Measurements from ENCODE around the gene RUBCN. TPM values are rescaled to one million over a fixed set of nuclear protein-coding genes. Genes with fewer than 3 reads are reported as not detected.
A peak's percentile ranks its signal among the peaks of the same experiment; 100 is the strongest.
"Not testable (repeated sequence)": the region's sequence is repeated elsewhere in the genome, so short reads cannot be mapped to it uniquely, and the experiment has no call there.

RUBCN gene
- total and polyA plus RNA-seq, 5 donors, result 13.4 to 21.1 (median 18.9) TPM

GRCh38 chr3:197666221-197666842 is 70.4 kb downstream of the RUBCN start:
- WGBS, result 59% methylated on average over 21 of the region's 26 CpGs
- H3K27ac ChIP-seq (ENCODE audit: low read length); H3K4me1 ChIP-seq (ENCODE audit: control insufficient read depth, insufficient read depth, low read length); H3K4me3 ChIP-seq (ENCODE audit: low read length); H3K9me3 ChIP-seq (ENCODE audit: control insufficient read depth, low read length); H3K27me3 ChIP-seq (ENCODE audit: control insufficient read depth, insufficient read depth); intact Hi-C loops (cut with DNase I): not testable (repeated sequence)
- peak in 1 of 3 donors; percentile 43 for DNase-seq
- ATAC-seq, result peak; percentile 15 to 41

- H3K27me3 ChIP-seq (ENCODE audit: control insufficient read depth, insufficient read depth); intact Hi-C loops (cut with DNase I); H3K4me3 ChIP-seq (ENCODE audit: low read length); H3K4me1 ChIP-seq (ENCODE audit: control insufficient read depth, insufficient read depth, low read length); H3K27ac ChIP-seq (ENCODE audit: low read length); H3K9me3 ChIP-seq (ENCODE audit: control insufficient read depth, low read length); DNase-seq: not testable (repeated sequence)
- peak; percentile 4 to 10 for ATAC-seq
- no CpG with 5 or more reads among the region's 15 CpGs for WGBS
Observed at GRCh38 chr3:197665549-197665948, 71.2 kb downstream of the RUBCN start.

GRCh38 chr3:197665142-197665491 is 71.6 kb downstream of the RUBCN start:
- peak overlapping the region; percentile 45 for H3K4me3 ChIP-seq (ENCODE audit: low read length)
- DNase-seq; H3K4me1 ChIP-seq (ENCODE audit: control insufficient read depth, insufficient read depth, low read length); intact Hi-C loops (cut with DNase I); H3K27me3 ChIP-seq (ENCODE audit: control insufficient read depth, insufficient read depth); H3K27ac ChIP-seq (ENCODE audit: low read length); H3K9me3 ChIP-seq (ENCODE audit: control insufficient read depth, low read length): not testable (repeated sequence)
- peak; percentile 89 for ATAC-seq
- 0% methylated on average over 5 of the region's 32 CpGs for WGBS

GRCh38 chr3:197664414-197665141 is 72.1 kb downstream of the RUBCN start:
- ATAC-seq (peak; percentile 47 to 49), DNase-seq (peak in 2 of 3 donors; percentile 51 to 57)
- H3K9me3 ChIP-seq (ENCODE audit: control insufficient read depth, low read length); H3K4me1 ChIP-seq (ENCODE audit: control insufficient read depth, insufficient read depth, low read length); H3K27ac ChIP-seq (ENCODE audit: low read length); H3K27me3 ChIP-seq (ENCODE audit: control insufficient read depth, insufficient read depth); intact Hi-C loops (cut with DNase I): not testable (repeated sequence)
- peak overlapping the region; percentile 45 for H3K4me3 ChIP-seq (ENCODE audit: low read length)
- WGBS, result under 1% methylated on average over 27 of the region's 29 CpGs

- ATAC-seq; intact Hi-C loops (cut with DNase I); H3K9me3 ChIP-seq (ENCODE audit: control insufficient read depth, low read length); H3K27ac ChIP-seq (ENCODE audit: low read length); H3K27me3 ChIP-seq (ENCODE audit: control insufficient read depth, insufficient read depth); H3K4me1 ChIP-seq (ENCODE audit: control insufficient read depth, insufficient read depth, low read length); H3K4me3 ChIP-seq (ENCODE audit: low read length); DNase-seq: not testable (repeated sequence)
- WGBS, result 87% methylated on average over 20 of the region's 25 CpGs
Observed at GRCh38 chr3:197663367-197664140, 73.2 kb downstream of the RUBCN start.

- H3K9me3 ChIP-seq (ENCODE audit: control insufficient read depth, low read length); H3K4me3 ChIP-seq (ENCODE audit: low read length); H3K27me3 ChIP-seq (ENCODE audit: control insufficient read depth, insufficient read depth); H3K27ac ChIP-seq (ENCODE audit: low read length); intact Hi-C loops (cut with DNase I); ATAC-seq; DNase-seq; H3K4me1 ChIP-seq (ENCODE audit: control insufficient read depth, insufficient read depth, low read length): not testable (repeated sequence)
- 71% methylated on average over 6 of the region's 6 CpGs for WGBS
Observed at GRCh38 chr3:197662352-197662751, 74.4 kb downstream of the RUBCN start.

GRCh38 chr3:197661874-197662273 is 74.8 kb downstream of the RUBCN start:
- intact Hi-C loops (cut with DNase I); H3K4me1 ChIP-seq (ENCODE audit: control insufficient read depth, insufficient read depth, low read length); ATAC-seq; H3K27ac ChIP-seq (ENCODE audit: low read length); H3K9me3 ChIP-seq (ENCODE audit: control insufficient read depth, low read length); DNase-seq; H3K27me3 ChIP-seq (ENCODE audit: control insufficient read depth, insufficient read depth); H3K4me3 ChIP-seq (ENCODE audit: low read length): not testable (repeated sequence)
- 79% methylated on average over 15 of the region's 15 CpGs for WGBS

- H3K4me1 ChIP-seq (ENCODE audit: control insufficient read depth, insufficient read depth, low read length); ATAC-seq; H3K27me3 ChIP-seq (ENCODE audit: control insufficient read depth, insufficient read depth); H3K9me3 ChIP-seq (ENCODE audit: control insufficient read depth, low read length); H3K4me3 ChIP-seq (ENCODE audit: low read length); H3K27ac ChIP-seq (ENCODE audit: low read length); intact Hi-C loops (cut with DNase I); DNase-seq: not testable (repeated sequence)
- WGBS, result 86% methylated on average over 23 of the region's 23 CpGs
Observed at GRCh38 chr3:197661234-197661834, 75.4 kb downstream of the RUBCN start.

- 82% methylated on average over 16 of the region's 16 CpGs for WGBS
- H3K4me1 ChIP-seq (ENCODE audit: control insufficient read depth, insufficient read depth, low read length); intact Hi-C loops (cut with DNase I); H3K9me3 ChIP-seq (ENCODE audit: control insufficient read depth, low read length); H3K27ac ChIP-seq (ENCODE audit: low read length); H3K27me3 ChIP-seq (ENCODE audit: control insufficient read depth, insufficient read depth); H3K4me3 ChIP-seq (ENCODE audit: low read length): not testable (repeated sequence)
- DNase-seq, result peak in 2 of 3 donors; percentile 42 to 69
- ATAC-seq, result peak in 1 of 2 donors; percentile 2
Observed at GRCh38 chr3:197659701-197660100, 77.0 kb downstream of the RUBCN start.

GRCh38 chr3:197659144-197659543 is 77.6 kb downstream of the RUBCN start:
- intact Hi-C loops (cut with DNase I); H3K9me3 ChIP-seq (ENCODE audit: control insufficient read depth, low read length); H3K27ac ChIP-seq (ENCODE audit: low read length); H3K27me3 ChIP-seq (ENCODE audit: control insufficient read depth, insufficient read depth); H3K4me3 ChIP-seq (ENCODE audit: low read length); ATAC-seq; H3K4me1 ChIP-seq (ENCODE audit: control insufficient read depth, insufficient read depth, low read length); DNase-seq: not testable (repeated sequence)
- 65% methylated on average over 8 of the region's 10 CpGs for WGBS

GRCh38 chr3:197658706-197659105 is 78.0 kb downstream of the RUBCN start:
- DNase-seq; H3K27me3 ChIP-seq (ENCODE audit: control insufficient read depth, insufficient read depth); ATAC-seq; H3K9me3 ChIP-seq (ENCODE audit: control insufficient read depth, low read length); H3K4me1 ChIP-seq (ENCODE audit: control insufficient read depth, insufficient read depth, low read length); H3K27ac ChIP-seq (ENCODE audit: low read length); intact Hi-C loops (cut with DNase I); H3K4me3 ChIP-seq (ENCODE audit: low read length): not testable (repeated sequence)
- 83% methylated on average over 13 of the region's 13 CpGs for WGBS
